ENCODE measurements around the gene PPP1R37. TPM values are rescaled to one million over a fixed set of nuclear protein-coding genes. Genes with fewer than 3 reads are reported as not detected.

Gene PPP1R37
- total RNA-seq, 4 donors from 2014 or later, result 22.1 to 44.1 (median 33.5) TPM

DNA sequence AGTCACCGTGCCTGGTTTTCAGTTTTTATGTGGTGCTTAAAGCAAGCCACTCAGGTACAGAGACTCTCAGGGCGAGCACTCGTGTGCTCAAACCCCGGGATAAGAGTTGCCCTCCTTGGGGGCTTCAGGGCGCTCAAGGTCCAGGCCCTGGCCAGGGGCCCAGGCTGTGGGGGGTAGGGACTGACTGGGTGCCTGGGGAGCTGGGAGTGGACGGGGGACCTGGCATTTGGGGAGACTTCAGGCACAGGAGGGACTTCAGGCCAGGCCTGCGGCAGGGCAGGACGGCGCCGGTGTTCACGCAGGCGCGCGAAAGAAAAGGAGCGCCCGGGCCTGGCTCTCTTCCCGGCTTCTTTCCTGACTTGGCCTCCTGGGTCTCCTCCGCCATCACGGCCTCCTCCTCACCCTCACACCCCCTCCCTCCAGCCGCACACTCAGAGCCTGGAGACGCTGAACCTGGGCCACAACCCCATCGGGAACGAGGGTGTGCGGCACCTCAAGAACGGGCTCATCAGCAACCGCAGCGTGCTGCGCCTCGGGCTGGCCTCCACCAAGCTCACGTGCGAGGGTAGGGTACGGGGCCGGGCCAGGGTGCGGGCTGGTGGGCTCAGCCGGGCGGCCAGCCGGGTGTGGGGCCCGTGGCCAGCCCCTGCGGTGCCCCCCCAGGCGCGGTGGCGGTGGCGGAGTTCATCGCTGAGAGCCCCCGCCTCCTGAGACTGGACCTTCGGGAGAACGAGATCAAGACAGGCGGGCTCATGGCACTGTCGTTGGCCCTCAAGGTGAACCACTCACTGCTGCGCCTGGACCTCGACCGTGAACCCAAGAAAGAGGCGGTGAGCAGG, 51.7 kb downstream of the PPP1R37 start:
- Histone ChIP-seq H3K27ac (no peak overlapping the region), H3K4me3 (no peak overlapping the region), H3K36me3 (peaks cover 2 to 94% (median 21%) of the 10 kb centered on the region in 3 donors), H3K27me3 (no peaks in the 10 kb centered on the region), H3K9me3 (no peaks in the 10 kb centered on the region), H3K4me1 (no peaks in the 10 kb centered on the region)
- TF ChIP-seq, protein P1, sequence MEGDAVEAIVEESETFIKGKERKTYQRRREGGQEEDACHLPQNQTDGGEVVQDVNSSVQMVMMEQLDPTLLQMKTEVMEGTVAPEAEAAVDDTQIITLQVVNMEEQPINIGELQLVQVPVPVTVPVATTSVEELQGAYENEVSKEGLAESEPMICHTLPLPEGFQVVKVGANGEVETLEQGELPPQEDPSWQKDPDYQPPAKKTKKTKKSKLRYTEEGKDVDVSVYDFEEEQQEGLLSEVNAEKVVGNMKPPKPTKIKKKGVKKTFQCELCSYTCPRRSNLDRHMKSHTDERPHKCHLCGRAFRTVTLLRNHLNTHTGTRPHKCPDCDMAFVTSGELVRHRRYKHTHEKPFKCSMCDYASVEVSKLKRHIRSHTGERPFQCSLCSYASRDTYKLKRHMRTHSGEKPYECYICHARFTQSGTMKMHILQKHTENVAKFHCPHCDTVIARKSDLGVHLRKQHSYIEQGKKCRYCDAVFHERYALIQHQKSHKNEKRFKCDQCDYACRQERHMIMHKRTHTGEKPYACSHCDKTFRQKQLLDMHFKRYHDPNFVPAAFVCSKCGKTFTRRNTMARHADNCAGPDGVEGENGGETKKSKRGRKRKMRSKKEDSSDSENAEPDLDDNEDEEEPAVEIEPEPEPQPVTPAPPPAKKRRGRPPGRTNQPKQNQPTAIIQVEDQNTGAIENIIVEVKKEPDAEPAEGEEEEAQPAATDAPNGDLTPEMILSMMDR (IDR thresholded peaks at IDR 0.05), result no peak
- TF ChIP-seq EP300 (IDR thresholded peaks at IDR 0.05) (no peak), POLR2A (IDR thresholded peaks at IDR 0.05) (no peak)
- DNase-seq (ENCODE audit: low spot score in 2 of 2), result no peak
- WGBS, 2 donors, result 93 to 94% methylated on average over 38 to 53 of the region's 53 CpGs

DNA sequence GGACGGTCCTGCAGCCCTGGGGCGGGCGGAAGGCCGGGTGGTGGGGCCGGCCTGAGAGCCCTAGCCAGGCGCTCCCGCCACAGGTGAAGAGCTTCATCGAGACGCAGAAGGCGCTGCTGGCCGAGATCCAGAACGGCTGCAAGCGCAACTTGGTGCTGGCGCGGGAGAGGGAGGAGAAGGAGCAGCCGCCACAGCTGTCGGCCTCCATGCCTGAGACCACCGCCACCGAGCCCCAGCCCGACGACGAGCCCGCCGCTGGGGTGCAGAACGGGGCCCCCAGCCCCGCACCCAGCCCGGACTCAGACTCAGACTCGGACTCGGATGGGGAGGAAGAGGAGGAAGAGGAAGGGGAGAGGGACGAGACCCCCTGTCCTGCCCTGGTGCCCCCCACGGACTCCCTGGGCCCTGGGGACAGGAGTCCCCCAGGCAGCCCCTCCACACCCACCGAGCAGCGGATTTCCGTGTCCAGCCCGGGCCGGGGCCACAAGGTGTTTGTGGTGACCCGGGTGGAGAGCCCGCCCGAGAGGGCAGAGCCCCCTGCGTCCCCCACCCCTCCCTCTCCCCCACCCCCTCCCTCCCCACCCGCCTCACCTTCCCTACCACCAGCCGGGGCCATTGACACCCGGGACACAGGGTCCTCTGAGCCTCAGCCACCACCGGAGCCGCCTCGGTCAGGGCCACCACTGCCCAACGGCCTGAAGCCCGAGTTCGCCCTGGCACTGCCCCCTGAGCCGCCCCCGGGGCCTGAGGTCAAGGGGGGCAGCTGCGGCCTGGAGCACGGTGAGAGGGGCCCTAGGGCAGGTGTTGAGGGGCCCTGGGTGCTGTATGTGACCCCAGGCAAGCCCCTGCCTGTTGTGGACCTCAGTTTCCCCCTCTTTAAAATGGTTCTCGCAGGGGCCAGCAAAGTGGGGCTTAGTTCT, 52.6 kb downstream of the PPP1R37 start:
- no peak overlapping the region for H3K4me3 ChIP-seq
- H3K4me1 ChIP-seq, result no peaks in the 10 kb centered on the region
- H3K27me3 ChIP-seq, result peaks cover 0 to under 1% of the 10 kb centered on the region in 2 donors
- WGBS, 2 donors, result 92 to 94% methylated on average over 41 to 47 of the region's 54 CpGs
- H3K9me3 ChIP-seq, result no peaks in the 10 kb centered on the region
- H3K36me3 ChIP-seq, result peaks cover 2 to 86% (median 21%) of the 10 kb centered on the region in 3 donors
- TF ChIP-seq EP300 (IDR thresholded peaks at IDR 0.05), result no peak
- no peak for TF ChIP-seq POLR2A (IDR thresholded peaks at IDR 0.05)
- TF ChIP-seq, protein P1 (IDR thresholded peaks at IDR 0.05), result no peak
- no peak for DNase-seq (ENCODE audit: low spot score in 2 of 2)
- H3K27ac ChIP-seq, result no peak overlapping the region

DNA sequence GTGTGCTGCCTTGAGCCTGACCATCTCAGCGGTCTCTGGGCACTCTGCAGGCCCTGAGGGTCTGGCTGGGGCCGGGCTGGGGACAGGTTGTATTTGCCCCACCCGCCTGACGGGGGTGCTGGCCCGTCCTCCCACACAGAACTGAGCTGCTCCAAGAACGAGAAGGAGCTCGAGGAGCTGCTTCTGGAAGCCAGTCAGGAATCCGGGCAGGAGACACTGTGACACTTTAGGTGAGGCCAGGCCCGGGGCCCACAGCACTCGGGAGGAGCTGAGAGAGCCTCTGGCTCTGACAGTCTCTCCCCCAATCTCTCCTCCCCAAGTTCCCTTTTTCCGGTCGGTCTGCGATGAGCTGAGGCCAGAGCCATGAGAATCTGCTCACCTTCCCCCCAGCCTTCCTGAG, 53.3 kb downstream of the PPP1R37 start:
- Histone ChIP-seq H3K4me3 (no peak overlapping the region), H3K27me3 (peaks cover 0 to 8% of the 10 kb centered on the region in 2 donors), H3K36me3 (peaks cover 2 to 78% (median 17%) of the 10 kb centered on the region in 3 donors), H3K9me3 (no peaks in the 10 kb centered on the region), H3K27ac (no peak overlapping the region), H3K4me1 (no peaks in the 10 kb centered on the region)
- no peak for DNase-seq (ENCODE audit: low spot score in 2 of 2)
- 72 to 93% methylated on average over 7 to 9 of the region's 13 CpGs for WGBS, 2 donors
- TF ChIP-seq, protein P1 (IDR thresholded peaks at IDR 0.05), result no peak
- TF ChIP-seq POLR2A (IDR thresholded peaks at IDR 0.05), result no peak
- TF ChIP-seq EP300 (IDR thresholded peaks at IDR 0.05), result no peak

DNA sequence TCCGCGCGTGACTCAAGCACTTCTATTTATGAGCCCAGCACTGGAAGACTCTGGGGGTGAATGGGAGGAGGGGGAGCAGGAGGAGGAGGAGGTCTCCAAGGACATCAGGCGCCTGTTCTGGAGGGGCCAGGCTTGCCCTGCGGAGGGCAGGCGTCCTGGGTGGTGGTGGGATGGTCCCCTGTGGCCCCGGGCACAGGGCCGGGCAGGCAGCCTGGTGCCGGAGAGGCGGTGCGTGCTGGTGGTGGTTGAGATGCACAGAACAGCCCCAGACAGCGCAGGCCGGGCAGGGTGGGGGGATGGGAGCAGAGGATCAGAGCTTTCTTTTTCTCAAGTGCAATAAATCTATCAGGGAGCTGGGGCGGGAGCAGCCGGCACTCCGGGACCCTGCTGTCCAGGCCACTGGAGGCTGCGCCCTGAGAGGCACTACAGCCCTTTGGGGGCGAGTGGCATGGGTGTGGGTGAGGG, 53.8 kb downstream of the PPP1R37 start:
- WGBS, 2 donors, result 78 to 82% methylated on average over 11 to 16 of the region's 18 CpGs
- no peaks in the 10 kb centered on the region for H3K9me3 ChIP-seq
- H3K4me3 ChIP-seq, result no peak overlapping the region
- no peak overlapping the region for H3K27ac ChIP-seq
- TF ChIP-seq POLR2A (IDR thresholded peaks at IDR 0.05) (no peak), EP300 (IDR thresholded peaks at IDR 0.05) (no peak)
- TF ChIP-seq, protein P1 (IDR thresholded peaks at IDR 0.05), result no peak
- peaks cover 2 to 73% (median 14%) of the 10 kb centered on the region in 3 donors for H3K36me3 ChIP-seq
- peaks cover 0 to 13% of the 10 kb centered on the region in 2 donors for H3K27me3 ChIP-seq
- H3K4me1 ChIP-seq, result peaks cover 0 to 4% (median under 1%) of the 10 kb centered on the region in 4 donors
- no peak for DNase-seq (ENCODE audit: low spot score in 2 of 2)

Measured in tibial nerve (tissue), 4 donors.